MCF 10A (cell line): ENCODE measurements around the gene A2M. TPM values are rescaled to one million over a fixed set of nuclear protein-coding genes. Genes with fewer than 3 reads are reported as not detected.

ENCODE experiments used
- BruUV-seq: library from RNA; stranded (reverse); fragments of 400-500 nt; replicated peaks from 2 replicates; lab custom pipeline; 2021; lab: Mats Ljungman, UMichigan
- CTCF ChIA-PET: fragments of 300-600 bp; sonication (Branson Sonifier 250); formaldehyde crosslinking; extraction: SDS; loops from one replicate; lab custom pipeline; 2021; ENCODE audit warnings: antibody characterized with exemption, inconsistent platforms; lab: Yijun Ruan, JAX
- POLR2A ChIA-PET: fragments of 300-600, 350-650 bp; sonication (Branson Sonifier 250); formaldehyde crosslinking; extraction: SDS; loops from one replicate; lab custom pipeline; 2020; ENCODE audit warnings: antibody characterized with exemption, inconsistent platforms; lab: Yijun Ruan, JAX
- DNase-seq: peaks from one replicate; pipeline ENCODE4 v3.0.0-alpha.2; 2018; ENCODE audit not compliant: unreplicated experiment
- H3K27ac Mint-ChIP-seq: one replicate; pipeline ENCODE4 v1.8.0; 2022; ENCODE audit warnings: mild to moderate bottlenecking, low read depth, mixed read lengths; ENCODE audit not compliant: unreplicated experiment
- H3K27me3 Mint-ChIP-seq: one replicate; pipeline ENCODE4 v1.8.0; 2022; ENCODE audit warnings: mixed read lengths; ENCODE audit not compliant: insufficient read depth, unreplicated experiment
- H3K36me3 Mint-ChIP-seq: one replicate; pipeline ENCODE4 v1.8.0; 2022; ENCODE audit warnings: mild to moderate bottlenecking, moderate library complexity, mixed read lengths; ENCODE audit not compliant: insufficient read depth, unreplicated experiment
- H3K4me1 Mint-ChIP-seq: one replicate; pipeline ENCODE4 v1.8.0; 2022; ENCODE audit warnings: mixed read lengths; ENCODE audit not compliant: insufficient read depth, unreplicated experiment
- H3K4me3 Mint-ChIP-seq: one replicate; pipeline ENCODE4 v1.8.0; 2022; ENCODE audit warnings: mild to moderate bottlenecking, moderate library complexity, mixed read lengths; ENCODE audit not compliant: unreplicated experiment
- H3K9me3 Mint-ChIP-seq: one replicate; pipeline ENCODE4 v1.8.0; 2022; ENCODE audit warnings: mixed read lengths; ENCODE audit not compliant: unreplicated experiment
- intact Hi-C: fragments of 100-400 bp; cut with micrococcal nuclease; formaldehyde crosslinking; loops from 2 replicates; pipeline ENCODE4 v1.14.1; 2022
- total RNA-seq: library from RNA; stranded (reverse); gene quantifications from 2 replicates; pipeline ENCODE4 v1.2.3, GENCODE V29; 2022
- TF ChIP-seq, protein P1 (sequence below): fragments of 200-600 bp; IDR thresholded peaks from one replicate; pipeline ENCODE4 v1.8.0; 2022; ENCODE audit warnings: antibody characterized with exemption, mild to moderate bottlenecking; ENCODE audit not compliant: unreplicated experiment

The A2M gene
- total RNA-seq, 1 experiment from 2014 or later = not detected

DNA sequence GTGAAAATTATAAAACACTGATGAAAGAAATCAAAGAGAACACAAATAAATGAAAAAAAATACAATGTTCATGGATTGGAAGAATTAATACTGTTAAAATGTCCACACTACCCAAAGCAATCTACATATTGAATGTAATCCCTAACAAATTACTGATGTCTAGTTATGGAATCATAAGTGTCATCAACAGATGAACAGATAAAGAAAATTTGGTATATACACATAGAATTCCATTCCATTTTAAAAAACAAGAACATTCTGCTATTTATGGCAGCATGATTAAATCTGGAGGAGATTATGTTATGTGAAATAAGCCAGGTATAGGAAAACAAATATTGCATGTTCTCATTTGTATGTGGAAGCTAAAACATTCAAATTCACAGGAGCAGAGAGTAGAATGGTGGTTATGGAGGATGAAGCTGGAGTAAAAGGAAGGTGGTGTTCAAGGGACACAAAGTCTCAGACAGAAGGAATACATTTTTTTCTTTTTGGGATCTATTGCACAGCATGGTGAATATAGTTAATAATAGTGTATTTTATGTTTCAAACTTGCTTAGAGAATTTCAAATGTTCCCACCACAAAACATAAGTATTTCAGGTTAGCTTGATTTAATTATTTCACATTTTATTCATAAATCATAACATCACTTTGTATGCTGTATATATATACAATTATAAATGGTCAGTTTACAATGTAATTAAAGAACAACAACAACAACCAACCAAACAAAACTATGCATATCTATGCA, 28.5 kb downstream of the A2M start:
- no peaks in the 10 kb centered on the region for H3K4me1 Mint-ChIP-seq
- no peaks in the 10 kb centered on the region for H3K36me3 Mint-ChIP-seq
- ChIA-PET POLR2A (interaction anchor here (1.2 to 1.5 kb wide), 2 partner anchors 13 to 22 kb away, joined by 3 to 4 read pairs; no protein-coding TSS in a partner anchor), CTCF (interaction anchor here (1.2 kb wide), 1 partner anchor 37 kb away, joined by 3 read pairs; no protein-coding TSS in a partner anchor)
- H3K27me3 Mint-ChIP-seq = no peaks in the 10 kb centered on the region
- TF ChIP-seq, protein P1, sequence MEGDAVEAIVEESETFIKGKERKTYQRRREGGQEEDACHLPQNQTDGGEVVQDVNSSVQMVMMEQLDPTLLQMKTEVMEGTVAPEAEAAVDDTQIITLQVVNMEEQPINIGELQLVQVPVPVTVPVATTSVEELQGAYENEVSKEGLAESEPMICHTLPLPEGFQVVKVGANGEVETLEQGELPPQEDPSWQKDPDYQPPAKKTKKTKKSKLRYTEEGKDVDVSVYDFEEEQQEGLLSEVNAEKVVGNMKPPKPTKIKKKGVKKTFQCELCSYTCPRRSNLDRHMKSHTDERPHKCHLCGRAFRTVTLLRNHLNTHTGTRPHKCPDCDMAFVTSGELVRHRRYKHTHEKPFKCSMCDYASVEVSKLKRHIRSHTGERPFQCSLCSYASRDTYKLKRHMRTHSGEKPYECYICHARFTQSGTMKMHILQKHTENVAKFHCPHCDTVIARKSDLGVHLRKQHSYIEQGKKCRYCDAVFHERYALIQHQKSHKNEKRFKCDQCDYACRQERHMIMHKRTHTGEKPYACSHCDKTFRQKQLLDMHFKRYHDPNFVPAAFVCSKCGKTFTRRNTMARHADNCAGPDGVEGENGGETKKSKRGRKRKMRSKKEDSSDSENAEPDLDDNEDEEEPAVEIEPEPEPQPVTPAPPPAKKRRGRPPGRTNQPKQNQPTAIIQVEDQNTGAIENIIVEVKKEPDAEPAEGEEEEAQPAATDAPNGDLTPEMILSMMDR = no peak
- H3K9me3 Mint-ChIP-seq = peaks cover 27% of the 10 kb centered on the region
- no peak overlapping the region for H3K4me3 Mint-ChIP-seq
- BruUV-seq = no TSS peak
- DNase-seq = no peak
- no peak overlapping the region for H3K27ac Mint-ChIP-seq
- intact Hi-C loops = no loop called here

DNA sequence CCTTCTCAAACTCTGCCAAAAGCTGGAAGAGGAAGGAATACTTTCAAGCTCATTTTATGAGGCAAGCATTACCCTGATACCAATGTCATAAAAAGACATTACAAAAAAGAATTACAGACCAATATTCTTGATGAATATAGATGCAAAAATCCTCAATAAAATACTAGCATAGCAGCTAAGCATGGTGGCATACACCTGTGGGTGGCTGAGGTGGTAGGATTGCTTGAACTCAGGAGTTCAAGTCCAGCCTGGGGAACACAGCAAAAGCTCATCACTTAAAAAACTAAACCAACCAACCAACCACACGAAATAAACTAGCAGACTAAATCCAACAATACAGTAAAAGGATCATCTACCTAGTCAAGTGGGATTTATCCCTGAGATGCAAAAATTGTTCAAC, 29.6 kb downstream of the A2M start:
- intact Hi-C loops = no loop called here
- peaks cover 27% of the 10 kb centered on the region for H3K9me3 Mint-ChIP-seq
- H3K27me3 Mint-ChIP-seq = no peaks in the 10 kb centered on the region
- BruUV-seq = no TSS peak
- no peak for DNase-seq
- no peak overlapping the region for H3K27ac Mint-ChIP-seq
- no peaks in the 10 kb centered on the region for H3K4me1 Mint-ChIP-seq
- H3K36me3 Mint-ChIP-seq = no peaks in the 10 kb centered on the region
- CTCF ChIA-PET = no interaction called here
- H3K4me3 Mint-ChIP-seq = no peak overlapping the region
- POLR2A ChIA-PET = interaction anchor here (1.5 kb wide), 1 partner anchor 21 kb away, joined by 4 read pairs; no protein-coding TSS in a partner anchor
- TF ChIP-seq, protein P1 = no peak

DNA sequence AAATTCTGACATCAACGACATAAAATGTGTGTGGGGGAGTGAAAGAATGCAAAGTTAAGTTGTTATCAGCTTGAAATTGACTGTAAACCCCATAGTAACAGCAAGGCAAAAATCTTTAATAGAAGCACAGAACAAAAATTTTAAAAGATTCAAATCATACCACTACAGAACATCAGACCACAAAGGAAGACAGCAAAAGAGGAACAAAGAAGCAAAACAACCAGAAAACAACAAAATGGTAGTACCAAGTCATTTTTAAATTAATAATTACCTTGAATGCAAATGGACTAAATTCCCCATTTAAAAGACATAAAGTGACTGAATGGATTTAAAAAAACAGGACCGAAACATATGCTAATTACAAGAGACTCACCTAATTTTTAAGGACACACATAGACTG, 31.3 kb downstream of the A2M start:
- intact Hi-C loops = no loop called here
- TF ChIP-seq, protein P1 = no peak
- Mint-ChIP-seq H3K9me3 (peaks cover 27% of the 10 kb centered on the region), H3K36me3 (no peaks in the 10 kb centered on the region), H3K27ac (no peak overlapping the region), H3K27me3 (no peaks in the 10 kb centered on the region), H3K4me1 (no peaks in the 10 kb centered on the region), H3K4me3 (no peak overlapping the region)
- no peak for DNase-seq
- BruUV-seq = no TSS peak
- POLR2A ChIA-PET = no interaction called here
- CTCF ChIA-PET = interaction anchor here (0.9 kb wide), 1 partner anchor 19 kb away, joined by 4 read pairs; no protein-coding TSS in a partner anchor

DNA sequence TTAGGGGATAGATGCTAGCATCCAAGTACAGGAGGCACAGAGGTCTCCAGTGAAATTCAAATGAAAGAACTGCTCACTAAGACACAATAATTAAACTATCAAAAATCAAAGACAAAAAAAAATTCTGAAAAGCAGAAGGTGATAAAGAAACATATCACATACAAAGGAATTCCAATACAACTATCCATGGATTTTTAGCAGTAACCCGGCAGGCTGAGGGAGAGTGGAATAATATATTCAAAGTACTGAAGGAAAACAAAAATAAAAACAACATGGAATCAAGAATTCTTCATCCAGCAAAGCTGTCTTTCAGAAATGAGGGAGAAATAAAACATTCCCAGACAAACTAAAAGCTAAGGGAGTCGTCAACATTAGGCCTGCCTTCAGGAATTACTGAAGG, 31.9 kb downstream of the A2M start:
- H3K4me1 Mint-ChIP-seq = no peaks in the 10 kb centered on the region
- no peaks in the 10 kb centered on the region for H3K27me3 Mint-ChIP-seq
- TF ChIP-seq, protein P1 = no peak
- H3K9me3 Mint-ChIP-seq = peaks cover 27% of the 10 kb centered on the region
- ChIA-PET CTCF (interaction anchor here (0.9 kb wide), 1 partner anchor 18 kb away, joined by 4 read pairs; no protein-coding TSS in a partner anchor), POLR2A (no interaction called here)
- no peaks in the 10 kb centered on the region for H3K36me3 Mint-ChIP-seq
- no peak overlapping the region for H3K27ac Mint-ChIP-seq
- H3K4me3 Mint-ChIP-seq = no peak overlapping the region
- intact Hi-C loops = no loop called here
- DNase-seq = no peak
- BruUV-seq = no TSS peak
